K562 (cell line): ENCODE data around the gene PDIA3. TPM values are rescaled to one million over a fixed set of nuclear protein-coding genes. Genes with fewer than 3 reads are reported as not detected.

ENCODE experiments used
- ATAC-seq: fragments of 200-7000 bp; cut with Tn5 transposase; 3 replicates; pipeline ENCODE4 v1.9.1; 2020; ENCODE audit warnings: moderate library complexity
- BruUV-seq: library from RNA; stranded (reverse); fragments of 400-500 nt; replicated peaks from 2 replicates; lab custom pipeline; 2021; lab: Mats Ljungman, UMichigan
- CTCF ChIA-PET: fragments of 300-600 bp; formaldehyde crosslinking; extraction: SDS; loops from one replicate; lab custom pipeline; 2021; ENCODE audit warnings: low intra/inter-chr PET ratio; lab: Yijun Ruan, JAX
- POLR2A ChIA-PET: fragments of 300-600, 350-650 bp; sonication (Branson Sonifier 250); formaldehyde crosslinking; extraction: SDS; loops from one replicate; lab custom pipeline; 2021; ENCODE audit warnings: antibody characterized with exemption, inconsistent platforms; lab: Yijun Ruan, JAX
- DNase-seq, 4 experiments: peaks; one replicate each; pipeline versions ENCODE4 v3.0.0 to v3.0.0-alpha.2; 2011 to 2018; ENCODE audit warnings: low spot score in 3 of 4, mixed read lengths in 3 of 4; ENCODE audit errors: extremely low read depth in 1 of 4
- FAIRE-seq: peaks from 2 replicates; lab custom pipeline; 2011; peaks lifted over from hg19 to GRCh38; lab: Jason Lieb, UNC
- H2AFZ ChIP-seq: 2 replicates; pipeline ENCODE4 v1.6.0; 2011; ENCODE audit warnings: low read depth, low read length, control low read depth, inconsistent platforms
- H3K27ac ChIP-seq: fragments of 200-600 bp; 3 replicates; pipeline ENCODE4 v1.8.0; 2011; ENCODE audit warnings: low read depth, mild to moderate bottlenecking, control low read depth, inconsistent platforms, low read length, moderate library complexity, mixed read lengths; ENCODE audit errors: extremely low read depth
- H3K27me3 ChIP-seq, 2 experiments: fragments of 300-600 bp in 1 of 2; 2 replicates in 1 of 2; 3 replicates in 1 of 2; pipeline versions ENCODE4 v1.6.0 to v1.8.0; 2011; ENCODE audit warnings: inconsistent platforms in 2 of 2, low read length in 2 of 2, mild to moderate bottlenecking in 1 of 2, mixed read lengths in 1 of 2, moderate library complexity in 1 of 2; ENCODE audit not compliant: control insufficient read depth in 2 of 2, insufficient read depth in 2 of 2
- H3K36me3 ChIP-seq: fragments of 300-600 bp; 3 replicates; pipeline ENCODE4 v1.8.0; 2011; ENCODE audit warnings: mild to moderate bottlenecking, low read length, inconsistent platforms; ENCODE audit not compliant: control insufficient read depth, insufficient read depth
- H3K4me1 ChIP-seq, 2 experiments: fragments of 200-600 bp in 1 of 2; replicated peaks in 1 of 2; 2 replicates in 1 of 2; 3 replicates in 1 of 2; pipeline versions ENCODE4 v1.5.1 to v1.8.0; 2011; ENCODE audit warnings: inconsistent platforms in 2 of 2, low read length in 2 of 2, mild to moderate bottlenecking in 1 of 2, mixed read lengths in 1 of 2, moderate library complexity in 1 of 2; ENCODE audit not compliant: control insufficient read depth in 2 of 2, insufficient read depth in 2 of 2
- H3K4me2 ChIP-seq: 2 replicates; pipeline ENCODE4 v1.6.1; 2011; ENCODE audit warnings: low read length, control low read depth, inconsistent platforms, mixed read lengths; ENCODE audit not compliant: insufficient read depth
- H3K4me3 ChIP-seq: fragments of 200-600 bp; sonication (generic), shearing (Covaris generic); 2 replicates; pipeline ENCODE4 v1.5.1; 2016; ENCODE audit warnings: control low read depth, inconsistent platforms
- H3K79me2 ChIP-seq: fragments of 200-600 bp; 3 replicates; pipeline ENCODE4 v1.8.0; 2011; ENCODE audit warnings: low read length, inconsistent platforms; ENCODE audit not compliant: control insufficient read depth, insufficient read depth
- H3K9ac ChIP-seq, 2 experiments: 2 replicates each; pipeline versions ENCODE4 v1.6.0 to v1.6.1; 2011; ENCODE audit warnings: low read depth in 2 of 2, low read length in 2 of 2, control low read depth in 1 of 2, inconsistent platforms in 1 of 2, mild to moderate bottlenecking in 1 of 2, mixed read lengths in 1 of 2; ENCODE audit not compliant: insufficient read depth in 1 of 2
- H3K9me1 ChIP-seq: one replicate; pipeline ENCODE4 v1.6.0; 2011; ENCODE audit warnings: inconsistent platforms, mild to moderate bottlenecking, low read length, moderate library complexity; ENCODE audit not compliant: control insufficient read depth, insufficient read depth
- H3K9me3 ChIP-seq: replicated peaks from 2 replicates; pipeline ENCODE4 v1.5.1; 2011; ENCODE audit warnings: low read depth, low read length, inconsistent platforms; ENCODE audit not compliant: control insufficient read depth, insufficient read depth
- H4K20me1 ChIP-seq: replicated peaks from 2 replicates; pipeline ENCODE4 v1.6.1; 2011; ENCODE audit warnings: low read length, inconsistent platforms, mixed read lengths; ENCODE audit not compliant: control insufficient read depth, insufficient read depth
- CHCHD3 ChIP-seq: fragments of 250-450 bp; sonication (Bioruptor Pico); IDR thresholded peaks from 2 replicates; pipeline ENCODE4 v2.1.2; 2022; ENCODE audit warnings: mild to moderate bottlenecking
- NFIC ChIP-seq: fragments of 450-650 bp; IDR thresholded peaks from 2 replicates; pipeline ENCODE4 v1.6.1; 2017; ENCODE audit warnings: mild to moderate bottlenecking, inconsistent platforms
- POLR2G ChIP-seq: fragments of 200-400 bp; formaldehyde crosslinking; IDR thresholded peaks from 2 replicates; pipeline ENCODE4 v1.6.1; 2017; ENCODE audit warnings: low read depth, mild to moderate bottlenecking, antibody characterized with exemption, low read length, moderate library complexity
- RB1 ChIP-seq: fragments of 450-650 bp; IDR thresholded peaks from 2 replicates; pipeline ENCODE4 v1.6.1; 2017; ENCODE audit warnings: low read depth, mild to moderate bottlenecking
- TEAD2 ChIP-seq: fragments of 450-650 bp; IDR thresholded peaks from 2 replicates; pipeline ENCODE4 v1.6.1; 2016; ENCODE audit warnings: missing genetic modification characterization, control low read depth, missing compliant biosample characterization
- ZNF584 ChIP-seq: fragments of 200-800 bp; sonication (Bioruptor generic); IDR thresholded peaks from 2 replicates; pipeline ENCODE4 v1.6.1; 2016; ENCODE audit warnings: low read depth, mild to moderate bottlenecking, missing genetic modification characterization, missing compliant biosample characterization
- ZNF766 ChIP-seq: fragments of 200-800 bp; sonication (Bioruptor generic); conservative IDR thresholded peaks from 2 replicates; pipeline ENCODE4 v1.6.1; 2016; ENCODE audit warnings: missing genetic modification characterization, missing compliant biosample characterization
- WGBS: fragments of 100-300 bp; shearing (Covaris generic); methylation state at CpG from one replicate; pipeline ENCODE4 v1.1.6; 2016; ENCODE audit warnings: low coverage, mixed read lengths; ENCODE audit not compliant: insufficient coverage; ENCODE audit errors: missing lambda C conversion rate; 5-methylcytosine and 5-hydroxymethylcytosine counted together
- in situ Hi-C: fragments of 300-500 bp; cut with MboI; formaldehyde crosslinking; loops from 4 replicates; pipeline ENCODE4 v1.15.0; 2018; ENCODE audit warnings: inconsistent platforms, mixed read lengths
- intact Hi-C: fragments of 100-400 bp; cut with micrococcal nuclease; formaldehyde crosslinking; loops from 2 replicates; pipeline ENCODE4 v1.14.2; 2022
- polyA plus RNA-seq, 8 experiments: library from polyadenylated mRNA; depleted of rRNA in 4 of 8; stranded (reverse) in 5 of 8; unstranded in 3 of 8; fragments of >200 nt; fragmentation: Nextera tagmentation in 2 of 8; fragmentation: Illumina TruSeq in 1 of 8; extraction: Ambion mirVana in 2 of 8; extraction: Trizol in 1 of 8; gene quantifications; 2 replicates each; pipeline versions ENCODE4 v1.2.1 to v1.2.3, GENCODE V29; 2011 to 2014; ENCODE audit warnings: inconsistent platforms in 1 of 8, missing spikeins in 1 of 8
- total RNA-seq, 7 experiments: library from RNA; depleted of rRNA in 6 of 7; stranded (reverse); fragments of >200 nt in 6 of 7; fragmentation: Illumina TruSeq in 2 of 7; extraction: Trizol in 2 of 7; gene quantifications; 2 replicates each; pipeline versions ENCODE4 v1.2.1 to v1.2.3, GENCODE V29; 2011 to 2021; ENCODE audit warnings: low replicate concordance in 1 of 7
- TF ChIP-seq, protein P1 (sequence below), 3 experiments: IDR thresholded peaks in 2 of 3; conservative IDR thresholded peaks in 1 of 3; 2 replicates each; pipeline ENCODE4 v1.5.1; 2011 to 2012; ENCODE audit warnings: low read length in 3 of 3, mild to moderate bottlenecking in 3 of 3, control low read depth in 2 of 3, improper control_type of control experiment in 1 of 3, inconsistent platforms in 1 of 3, low read depth in 1 of 3, mixed read lengths in 1 of 3, moderate library complexity in 1 of 3; ENCODE audit not compliant: insufficient read depth in 2 of 3
- TF ChIP-seq, protein P2 (sequence below): fragments of 250-450 bp; sonication (Bioruptor Pico); IDR thresholded peaks from 2 replicates; pipeline ENCODE4 v1.8.0; 2021; ENCODE audit warnings: borderline replicate concordance, mild to moderate bottlenecking, moderate library complexity; ENCODE audit not compliant: poor library complexity, severe bottlenecking
- TF ChIP-seq, protein P3 (sequence below): sonication (generic); formaldehyde crosslinking; IDR thresholded peaks from 2 replicates; pipeline ENCODE4 v1.8.1; 2022; ENCODE audit warnings: missing genetic modification reagents
- TF ChIP-seq, protein P4 (sequence below): fragments of 250-450 bp; sonication (Bioruptor Pico); IDR thresholded peaks from 2 replicates; pipeline ENCODE4 v1.5.0; 2020; ENCODE audit warnings: mild to moderate bottlenecking

PDIA3 gene
- total and polyA plus RNA-seq, 9 of the 15 experiments (the other 6 are each of a cell fraction or from before 2014, with no cell fraction given): 13.5 to 386 (median 149) TPM

DNA sequence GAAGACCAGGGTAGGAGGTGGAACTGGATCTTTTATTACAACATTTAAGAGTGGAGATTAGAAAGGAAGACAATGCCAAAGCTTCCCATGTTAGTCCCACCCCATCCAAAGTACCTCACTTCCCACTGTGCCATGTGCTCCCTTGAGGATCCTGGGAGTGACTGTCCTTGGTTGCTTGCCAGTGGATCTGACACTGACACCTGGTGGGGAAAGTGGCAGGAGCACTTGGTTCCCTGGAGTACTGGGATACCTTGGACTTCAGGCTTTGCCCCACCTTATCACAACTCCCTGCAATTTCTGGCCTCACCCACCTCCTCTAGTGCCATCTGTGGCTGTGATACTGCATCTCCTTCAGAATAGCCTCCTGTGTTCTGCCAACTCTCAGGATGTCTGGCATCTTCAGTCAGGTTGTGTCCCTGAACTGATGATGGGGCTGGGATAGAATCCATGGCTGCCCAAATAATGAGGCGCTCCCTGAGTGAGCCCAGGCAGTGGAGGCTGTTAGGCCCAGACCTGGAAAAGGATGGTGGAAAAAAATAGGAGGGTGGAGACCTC, 29.2 kb downstream of the PDIA3 start (continued):
- TF ChIP-seq, protein P1, sequence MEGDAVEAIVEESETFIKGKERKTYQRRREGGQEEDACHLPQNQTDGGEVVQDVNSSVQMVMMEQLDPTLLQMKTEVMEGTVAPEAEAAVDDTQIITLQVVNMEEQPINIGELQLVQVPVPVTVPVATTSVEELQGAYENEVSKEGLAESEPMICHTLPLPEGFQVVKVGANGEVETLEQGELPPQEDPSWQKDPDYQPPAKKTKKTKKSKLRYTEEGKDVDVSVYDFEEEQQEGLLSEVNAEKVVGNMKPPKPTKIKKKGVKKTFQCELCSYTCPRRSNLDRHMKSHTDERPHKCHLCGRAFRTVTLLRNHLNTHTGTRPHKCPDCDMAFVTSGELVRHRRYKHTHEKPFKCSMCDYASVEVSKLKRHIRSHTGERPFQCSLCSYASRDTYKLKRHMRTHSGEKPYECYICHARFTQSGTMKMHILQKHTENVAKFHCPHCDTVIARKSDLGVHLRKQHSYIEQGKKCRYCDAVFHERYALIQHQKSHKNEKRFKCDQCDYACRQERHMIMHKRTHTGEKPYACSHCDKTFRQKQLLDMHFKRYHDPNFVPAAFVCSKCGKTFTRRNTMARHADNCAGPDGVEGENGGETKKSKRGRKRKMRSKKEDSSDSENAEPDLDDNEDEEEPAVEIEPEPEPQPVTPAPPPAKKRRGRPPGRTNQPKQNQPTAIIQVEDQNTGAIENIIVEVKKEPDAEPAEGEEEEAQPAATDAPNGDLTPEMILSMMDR (IDR thresholded peaks at IDR 0.05 in 2 of 3, conservative IDR thresholded peaks at IDR 0.05 in 1 of 3; ENCODE audit: insufficient read depth in 2 of 3, low read depth in 1 of 3, low read length in 3 of 3): peak; percentile 44 to 54 (median 46); a peak in 4 of 6 replicates
- TF ChIP-seq, protein P2, sequence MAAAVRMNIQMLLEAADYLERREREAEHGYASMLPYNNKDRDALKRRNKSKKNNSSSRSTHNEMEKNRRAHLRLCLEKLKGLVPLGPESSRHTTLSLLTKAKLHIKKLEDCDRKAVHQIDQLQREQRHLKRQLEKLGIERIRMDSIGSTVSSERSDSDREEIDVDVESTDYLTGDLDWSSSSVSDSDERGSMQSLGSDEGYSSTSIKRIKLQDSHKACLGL (CRISPR knock-in tag): no peak
- peak; percentile 77 for TF ChIP-seq NFIC

DNA sequence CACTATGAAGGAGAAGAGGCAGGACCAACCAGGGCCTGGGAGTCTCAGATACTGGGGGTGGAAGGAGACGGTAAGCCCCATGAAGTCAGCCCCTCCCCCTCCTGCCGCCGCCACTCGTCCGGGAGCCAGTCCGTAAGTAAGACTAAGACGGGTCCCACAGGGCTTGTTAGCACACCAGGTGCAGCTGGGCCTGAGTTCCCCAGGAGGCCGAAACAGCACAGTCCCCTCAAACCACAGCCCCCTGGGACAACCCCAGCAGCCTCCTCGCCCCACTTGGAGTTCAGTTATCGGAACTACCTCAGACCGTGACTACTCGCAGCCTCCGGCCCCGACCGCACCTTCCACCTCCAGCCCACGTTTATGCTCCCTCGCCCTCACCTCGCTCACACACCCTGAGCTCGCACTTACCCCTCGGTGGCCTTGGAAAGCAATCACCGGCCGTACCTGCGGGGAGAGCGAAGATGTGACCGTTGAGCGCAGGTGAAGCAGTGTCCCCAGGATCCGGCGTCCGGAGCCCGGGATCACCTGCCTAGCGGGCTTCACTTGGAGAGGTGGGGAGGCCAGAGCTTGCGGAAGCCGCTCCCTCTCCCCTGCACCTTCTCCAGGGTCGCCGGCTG, 30.0 kb downstream of the PDIA3 start:
- Histone ChIP-seq H3K36me3 (peaks cover 30% of the 10 kb centered on the region), H3K4me3 (peak overlapping the region; percentile 32), H3K79me2 (no peaks in the 10 kb centered on the region), H2AFZ (peak overlapping the region; percentile 71), H3K4me1 (peaks cover 5 to 19% of the 10 kb centered on the region in 2 experiments; a peak in 4 of 5 replicates), H3K27me3 (no peaks in the 10 kb centered on the region), H3K4me2 (peak overlapping the region; percentile 75), H4K20me1 (no peaks in the 10 kb centered on the region; the same call in 1 of the 2 replicates), H3K9ac (peak overlapping the region in 1 of 2 experiments; percentile 86; a peak in 2 of 4 replicates), H3K9me3 (no peaks in the 10 kb centered on the region), H3K27ac (no peak overlapping the region), H3K9me1 (no peaks in the 10 kb centered on the region)
- intact Hi-C loops (no loop called here), in situ Hi-C loops (no loop called here)
- BruUV-seq: no TSS peak
- TF ChIP-seq CHCHD3 (CRISPR knock-in tag): no peak
- TF ChIP-seq, protein P3, sequence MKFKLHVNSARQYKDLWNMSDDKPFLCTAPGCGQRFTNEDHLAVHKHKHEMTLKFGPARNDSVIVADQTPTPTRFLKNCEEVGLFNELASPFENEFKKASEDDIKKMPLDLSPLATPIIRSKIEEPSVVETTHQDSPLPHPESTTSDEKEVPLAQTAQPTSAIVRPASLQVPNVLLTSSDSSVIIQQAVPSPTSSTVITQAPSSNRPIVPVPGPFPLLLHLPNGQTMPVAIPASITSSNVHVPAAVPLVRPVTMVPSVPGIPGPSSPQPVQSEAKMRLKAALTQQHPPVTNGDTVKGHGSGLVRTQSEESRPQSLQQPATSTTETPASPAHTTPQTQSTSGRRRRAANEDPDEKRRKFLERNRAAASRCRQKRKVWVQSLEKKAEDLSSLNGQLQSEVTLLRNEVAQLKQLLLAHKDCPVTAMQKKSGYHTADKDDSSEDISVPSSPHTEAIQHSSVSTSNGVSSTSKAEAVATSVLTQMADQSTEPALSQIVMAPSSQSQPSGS: no peak
- no peak for TF ChIP-seq ZNF584 (CRISPR knock-in tag)
- TF ChIP-seq RB1: no peak
- peak; percentile 80 for TF ChIP-seq POLR2G
- TF ChIP-seq, protein P4, sequence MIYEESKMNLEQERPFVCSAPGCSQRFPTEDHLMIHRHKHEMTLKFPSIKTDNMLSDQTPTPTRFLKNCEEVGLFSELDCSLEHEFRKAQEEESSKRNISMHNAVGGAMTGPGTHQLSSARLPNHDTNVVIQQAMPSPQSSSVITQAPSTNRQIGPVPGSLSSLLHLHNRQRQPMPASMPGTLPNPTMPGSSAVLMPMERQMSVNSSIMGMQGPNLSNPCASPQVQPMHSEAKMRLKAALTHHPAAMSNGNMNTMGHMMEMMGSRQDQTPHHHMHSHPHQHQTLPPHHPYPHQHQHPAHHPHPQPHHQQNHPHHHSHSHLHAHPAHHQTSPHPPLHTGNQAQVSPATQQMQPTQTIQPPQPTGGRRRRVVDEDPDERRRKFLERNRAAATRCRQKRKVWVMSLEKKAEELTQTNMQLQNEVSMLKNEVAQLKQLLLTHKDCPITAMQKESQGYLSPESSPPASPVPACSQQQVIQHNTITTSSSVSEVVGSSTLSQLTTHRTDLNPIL (CRISPR knock-in tag): no peak
- no peak for TF ChIP-seq ZNF766
- no peak for TF ChIP-seq TEAD2 (tag)
- peak; percentile 41 for ATAC-seq
- ChIA-PET CTCF (no interaction called here), POLR2A (interaction anchor here (0.6 to 3.2 kb wide), 12 partner anchors 11 to 370 kb away, joined by 3 to 13 read pairs (median 4); partner anchors contain the start of genes HYPK and SERF2)
- FAIRE-seq: no peak
- WGBS: 58% methylated on average over 25 of the region's 35 CpGs
- DNase-seq: peak in 1 of 4 experiments; percentile 40
